HEK293T (cell line): ENCODE data around the gene GPRC5B.

Source experiments
- TARDBP ChIP-seq: fragments of 450-650 bp; IDR thresholded peaks from 2 replicates; pipeline ENCODE4 v1.6.1; 2016
- ZNF384 ChIP-seq: fragments of 450-650 bp; IDR thresholded peaks from 2 replicates; pipeline ENCODE4 v1.6.1; 2016

- TF ChIP-seq ZNF384 (no peak), TARDBP (no peak)
Observed at GRCh38 chr16:19809693-19810092, 75.0 kb downstream of the GPRC5B start.
